ENCODE results near the gene PRSS57. TPM values are rescaled to one million over a fixed set of nuclear protein-coding genes. Genes with fewer than 3 reads are reported as not detected.
"Not testable (repeated sequence)": the region's sequence is repeated elsewhere in the genome, so short reads cannot be mapped to it uniquely, and the experiment has no call there.

Gene PRSS57
- total RNA-seq, 2 donors from 2014 or later = 0.22 TPM; not detected in 1

GRCh38 chr19:731000-731399, 35.7 kb upstream of the PRSS57 start:
- H3K4me3 Mint-ChIP-seq = no peak overlapping the region
- no peaks in the 10 kb centered on the region for H3K9me3 Mint-ChIP-seq
- ATAC-seq (replicated peaks in 1 of 2) (no peak), DNase-seq (no peak)
- H3K27ac Mint-ChIP-seq = no peak overlapping the region
- no peaks in the 10 kb centered on the region for H3K36me3 Mint-ChIP-seq (ENCODE audit: insufficient read depth in 2 of 2)
- peaks cover 11% of the 10 kb centered on the region for H3K4me1 Mint-ChIP-seq (ENCODE audit: low read depth)
- no peaks in the 10 kb centered on the region for H3K27me3 Mint-ChIP-seq (ENCODE audit: low read depth)

GRCh38 chr19:729965-730668, 34.9 kb upstream of the PRSS57 start:
- no peak for ATAC-seq (replicated peaks in 1 of 2)
- H3K9me3 Mint-ChIP-seq = no peaks in the 10 kb centered on the region
- no peak for DNase-seq
- no peak overlapping the region for H3K4me3 Mint-ChIP-seq
- H3K36me3 Mint-ChIP-seq (ENCODE audit: insufficient read depth in 2 of 2) = no peaks in the 10 kb centered on the region
- H3K4me1 Mint-ChIP-seq (ENCODE audit: low read depth) = peaks cover 11% of the 10 kb centered on the region
- H3K27me3 Mint-ChIP-seq (ENCODE audit: low read depth) = no peaks in the 10 kb centered on the region
- no peak overlapping the region for H3K27ac Mint-ChIP-seq

DNA sequence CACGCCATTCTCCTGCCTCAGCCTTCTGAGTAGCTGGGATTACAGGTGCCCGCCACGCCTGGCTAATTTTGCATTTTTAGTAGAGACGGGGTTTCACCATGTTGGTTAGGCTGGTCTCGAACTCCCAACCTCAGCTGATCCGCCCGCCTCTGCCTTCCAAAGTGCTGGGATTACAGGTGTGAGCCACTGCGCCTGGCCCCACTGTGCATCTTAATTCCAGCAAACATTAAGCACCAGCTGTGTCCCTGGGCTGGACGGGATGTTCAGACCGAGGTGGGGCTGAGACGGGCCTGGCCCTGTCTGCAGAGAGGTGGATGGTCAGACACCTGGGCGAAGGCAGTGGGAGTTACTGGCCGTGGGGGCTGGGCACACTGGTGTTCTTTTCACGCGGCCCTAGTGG, 34.3 kb upstream of the PRSS57 start:
- not testable (repeated sequence) for H3K27ac Mint-ChIP-seq; H3K4me3 Mint-ChIP-seq; H3K9me3 Mint-ChIP-seq; H3K27me3 Mint-ChIP-seq (ENCODE audit: low read depth); ATAC-seq (replicated peaks in 1 of 2); DNase-seq; H3K36me3 Mint-ChIP-seq (ENCODE audit: insufficient read depth in 2 of 2)
- H3K4me1 Mint-ChIP-seq (ENCODE audit: low read depth) = peaks cover 11% of the 10 kb centered on the region

GRCh38 chr19:728011-728410, 32.8 kb upstream of the PRSS57 start:
- Mint-ChIP-seq H3K27ac (no peak overlapping the region), H3K27me3 (ENCODE audit: low read depth) (no peaks in the 10 kb centered on the region), H3K4me3 (no peak overlapping the region), H3K4me1 (ENCODE audit: low read depth) (peaks cover 6% of the 10 kb centered on the region), H3K9me3 (no peaks in the 10 kb centered on the region), H3K36me3 (ENCODE audit: insufficient read depth in 2 of 2) (no peaks in the 10 kb centered on the region)
- ATAC-seq (replicated peaks in 1 of 2) (no peak), DNase-seq (no peak)

- H3K27ac Mint-ChIP-seq = no peak overlapping the region
- no peaks in the 10 kb centered on the region for H3K27me3 Mint-ChIP-seq (ENCODE audit: low read depth)
- H3K9me3 Mint-ChIP-seq = no peaks in the 10 kb centered on the region
- ATAC-seq (replicated peaks in 1 of 2) = no peak
- H3K4me1 Mint-ChIP-seq (ENCODE audit: low read depth) = peaks cover under 1% of the 10 kb centered on the region
- H3K36me3 Mint-ChIP-seq (ENCODE audit: insufficient read depth in 2 of 2) = no peaks in the 10 kb centered on the region
- no peak for DNase-seq
- no peak overlapping the region for H3K4me3 Mint-ChIP-seq
Measured at GRCh38 chr19:726993-727956, 32.0 kb upstream of the PRSS57 start.

DNA sequence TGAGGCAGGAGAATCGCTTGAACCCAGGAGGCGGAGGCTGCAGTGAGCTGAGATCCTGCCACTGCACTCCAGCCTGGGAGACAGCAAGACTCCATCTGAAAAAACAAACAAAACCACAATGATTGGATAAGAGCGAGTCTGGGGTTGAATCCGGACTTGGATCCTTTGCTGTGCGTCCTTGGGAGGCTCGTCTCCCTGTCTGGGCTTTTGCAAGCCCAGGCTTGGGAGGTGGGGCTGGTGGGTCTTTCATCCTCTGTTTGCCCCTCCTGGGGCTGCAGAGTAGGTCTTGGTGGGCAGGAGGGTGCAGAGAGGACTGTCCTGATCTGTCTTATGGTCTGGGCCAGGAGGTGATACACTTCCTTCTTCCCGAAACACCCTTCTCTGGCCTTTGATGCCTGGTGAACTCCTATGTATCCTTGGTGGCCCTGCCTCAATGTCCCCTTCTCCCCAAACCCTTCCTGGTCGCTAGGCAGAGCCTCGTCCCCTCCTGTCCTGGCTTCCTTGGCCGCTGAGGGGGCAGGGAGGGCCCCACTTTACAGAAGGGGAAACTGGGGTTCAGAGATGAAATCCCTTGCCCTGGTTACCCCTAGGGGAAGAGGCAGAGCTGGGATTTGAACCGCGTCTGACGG, 30.3 kb upstream of the PRSS57 start:
- Mint-ChIP-seq H3K9me3 (no peaks in the 10 kb centered on the region), H3K4me1 (ENCODE audit: low read depth) (no peaks in the 10 kb centered on the region), H3K27ac (no peak overlapping the region), H3K27me3 (ENCODE audit: low read depth) (no peaks in the 10 kb centered on the region), H3K4me3 (no peak overlapping the region), H3K36me3 (ENCODE audit: insufficient read depth in 2 of 2) (no peaks in the 10 kb centered on the region)
- DNase-seq = no peak
- ATAC-seq (replicated peaks in 1 of 2) = no peak

DNA sequence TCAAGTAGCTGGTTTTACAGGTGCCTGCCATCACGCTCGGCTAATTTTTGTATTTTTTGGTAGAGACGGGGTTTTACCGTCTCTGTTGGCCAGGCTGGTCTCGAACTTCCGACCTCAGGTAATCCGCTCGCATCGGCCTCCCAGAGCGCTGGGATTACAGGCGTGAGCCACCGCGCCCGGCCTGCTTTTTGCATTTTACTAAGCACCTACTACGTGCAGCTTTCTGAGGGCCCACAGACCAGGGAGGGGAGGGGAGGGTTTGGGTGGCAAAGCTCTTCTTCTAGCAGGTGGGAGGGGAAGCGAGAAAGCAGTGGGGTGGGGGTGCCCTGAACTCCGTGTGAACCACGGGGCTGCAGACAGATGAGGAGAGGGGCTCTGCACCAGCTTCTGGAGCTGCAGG, 28.5 kb upstream of the PRSS57 start:
- ATAC-seq (replicated peaks in 1 of 2) = no peak
- no peak for DNase-seq
- Mint-ChIP-seq H3K27ac (no peak overlapping the region), H3K9me3 (no peaks in the 10 kb centered on the region), H3K4me1 (ENCODE audit: low read depth) (no peaks in the 10 kb centered on the region), H3K27me3 (ENCODE audit: low read depth) (peaks cover 2% of the 10 kb centered on the region), H3K4me3 (no peak overlapping the region), H3K36me3 (ENCODE audit: insufficient read depth in 2 of 2) (no peaks in the 10 kb centered on the region)

GRCh38 chr19:723247-723646, 28.0 kb upstream of the PRSS57 start:
- ATAC-seq (replicated peaks in 1 of 2) = no peak
- H3K4me3 Mint-ChIP-seq = no peak overlapping the region
- H3K27me3 Mint-ChIP-seq (ENCODE audit: low read depth) = peaks cover 6% of the 10 kb centered on the region
- DNase-seq = no peak
- H3K27ac Mint-ChIP-seq = no peak overlapping the region
- H3K36me3 Mint-ChIP-seq (ENCODE audit: insufficient read depth in 2 of 2) = no peaks in the 10 kb centered on the region
- no peaks in the 10 kb centered on the region for H3K9me3 Mint-ChIP-seq
- no peaks in the 10 kb centered on the region for H3K4me1 Mint-ChIP-seq (ENCODE audit: low read depth)

GRCh38 chr19:722553-723101, 27.4 kb upstream of the PRSS57 start:
- no peaks in the 10 kb centered on the region for H3K9me3 Mint-ChIP-seq
- no peaks in the 10 kb centered on the region for H3K4me1 Mint-ChIP-seq (ENCODE audit: low read depth)
- H3K36me3 Mint-ChIP-seq (ENCODE audit: insufficient read depth in 2 of 2) = no peaks in the 10 kb centered on the region
- no peak overlapping the region for H3K27ac Mint-ChIP-seq
- DNase-seq (no peak), ATAC-seq (replicated peaks in 1 of 2) (no peak)
- H3K27me3 Mint-ChIP-seq (ENCODE audit: low read depth) = peaks cover 13% of the 10 kb centered on the region
- H3K4me3 Mint-ChIP-seq = no peak overlapping the region

DNA sequence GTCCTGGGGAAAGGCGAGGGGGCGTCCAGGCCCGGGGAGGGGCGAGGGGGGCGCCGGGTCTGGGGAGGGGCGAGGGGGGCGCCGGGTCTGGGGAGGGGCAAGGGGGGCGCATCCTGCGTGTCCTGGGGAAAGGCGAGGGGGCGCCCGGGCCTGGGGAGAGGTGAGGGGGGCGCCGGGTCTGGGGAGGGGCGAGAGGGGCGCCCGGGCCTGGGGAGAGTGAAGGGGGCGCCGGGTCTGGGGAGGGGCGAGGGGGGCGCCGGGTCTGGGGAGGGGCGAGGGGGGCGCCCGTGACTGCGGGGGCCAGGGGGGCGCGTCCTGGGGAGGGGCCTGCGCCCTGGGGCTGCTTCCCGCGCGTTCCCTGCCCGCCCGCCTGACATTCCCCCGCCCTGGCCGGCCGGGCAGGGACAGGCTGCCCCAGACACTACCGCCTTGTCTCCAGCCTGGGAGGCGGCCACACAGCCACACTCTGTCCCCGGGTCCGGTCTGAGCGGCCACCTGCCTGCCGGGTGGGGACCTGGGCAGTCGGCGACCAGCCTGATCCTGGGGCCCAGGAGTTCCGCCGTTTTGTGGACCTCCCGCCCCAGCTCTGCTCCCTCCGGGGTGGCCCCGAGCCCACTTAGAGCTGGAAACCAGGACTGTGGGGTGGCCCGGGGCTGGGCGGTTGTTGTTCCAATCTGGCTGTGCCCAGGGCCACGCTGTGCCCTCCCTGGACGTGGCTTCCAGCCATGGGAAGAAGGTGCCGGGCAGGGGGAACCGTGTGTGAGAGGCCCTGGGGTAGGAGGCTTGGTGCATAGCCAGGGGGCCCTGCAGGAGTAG, 25.3 kb upstream of the PRSS57 start:
- Mint-ChIP-seq H3K36me3 (ENCODE audit: insufficient read depth in 2 of 2) (peaks cover 0 to 2% of the 10 kb centered on the region in 2 donors), H3K27ac (no peak overlapping the region), H3K4me1 (ENCODE audit: low read depth) (no peaks in the 10 kb centered on the region), H3K9me3 (peaks cover 0 to 1% of the 10 kb centered on the region in 2 donors), H3K4me3 (no peak overlapping the region), H3K27me3 (ENCODE audit: low read depth) (peaks cover 13% of the 10 kb centered on the region)
- DNase-seq = no peak
- ATAC-seq (replicated peaks in 1 of 2) = no peak

- Mint-ChIP-seq H3K27ac (no peak overlapping the region), H3K36me3 (ENCODE audit: insufficient read depth in 2 of 2) (peaks cover 0 to 4% of the 10 kb centered on the region in 2 donors), H3K27me3 (ENCODE audit: low read depth) (peaks cover 13% of the 10 kb centered on the region), H3K9me3 (peaks cover 4% of the 10 kb centered on the region in 2 donors), H3K4me1 (ENCODE audit: low read depth) (no peaks in the 10 kb centered on the region), H3K4me3 (no peak overlapping the region)
- ATAC-seq (replicated peaks in 1 of 2) (no peak), DNase-seq (no peak)
Measured at GRCh38 chr19:719636-720344, 24.5 kb upstream of the PRSS57 start.

GRCh38 chr19:718991-719512, 23.8 kb upstream of the PRSS57 start:
- Mint-ChIP-seq H3K27me3 (ENCODE audit: low read depth) (peaks cover 13% of the 10 kb centered on the region), H3K27ac (no peak overlapping the region), H3K36me3 (ENCODE audit: insufficient read depth in 2 of 2) (peaks cover 0 to 4% of the 10 kb centered on the region in 2 donors), H3K4me1 (ENCODE audit: low read depth) (no peaks in the 10 kb centered on the region), H3K9me3 (peaks cover 4% of the 10 kb centered on the region in 2 donors), H3K4me3 (no peak overlapping the region)
- DNase-seq (no peak), ATAC-seq (replicated peaks in 1 of 2) (no peak)

Data from activated T-cell treated with anti-CD3 and anti-CD28 coated beads, Interleukin-2, amount 50 U/mL, for 72 hours (primary cell).